Measurements from ENCODE around the gene CTNNA2.

- TF ChIP-seq, protein P1, sequence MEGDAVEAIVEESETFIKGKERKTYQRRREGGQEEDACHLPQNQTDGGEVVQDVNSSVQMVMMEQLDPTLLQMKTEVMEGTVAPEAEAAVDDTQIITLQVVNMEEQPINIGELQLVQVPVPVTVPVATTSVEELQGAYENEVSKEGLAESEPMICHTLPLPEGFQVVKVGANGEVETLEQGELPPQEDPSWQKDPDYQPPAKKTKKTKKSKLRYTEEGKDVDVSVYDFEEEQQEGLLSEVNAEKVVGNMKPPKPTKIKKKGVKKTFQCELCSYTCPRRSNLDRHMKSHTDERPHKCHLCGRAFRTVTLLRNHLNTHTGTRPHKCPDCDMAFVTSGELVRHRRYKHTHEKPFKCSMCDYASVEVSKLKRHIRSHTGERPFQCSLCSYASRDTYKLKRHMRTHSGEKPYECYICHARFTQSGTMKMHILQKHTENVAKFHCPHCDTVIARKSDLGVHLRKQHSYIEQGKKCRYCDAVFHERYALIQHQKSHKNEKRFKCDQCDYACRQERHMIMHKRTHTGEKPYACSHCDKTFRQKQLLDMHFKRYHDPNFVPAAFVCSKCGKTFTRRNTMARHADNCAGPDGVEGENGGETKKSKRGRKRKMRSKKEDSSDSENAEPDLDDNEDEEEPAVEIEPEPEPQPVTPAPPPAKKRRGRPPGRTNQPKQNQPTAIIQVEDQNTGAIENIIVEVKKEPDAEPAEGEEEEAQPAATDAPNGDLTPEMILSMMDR (IDR thresholded peaks at IDR 0.05) = no peak
- TF ChIP-seq POLR2AphosphoS5 (IDR thresholded peaks at IDR 0.05; ENCODE audit: low read depth, low read length) = no peak
Observed at GRCh38 chr2:80126596-80127189, 613.8 kb downstream of the CTNNA2 start.

Measured in Panc1 (cell line).